Caco-2 (cell line): ENCODE data around the gene METAP2. TPM values are rescaled to one million over a fixed set of nuclear protein-coding genes. Genes with fewer than 3 reads are reported as not detected.

ENCODE experiments used
- BruUV-seq: library from RNA; stranded (reverse); fragments of 400-500 nt; replicated peaks from 2 replicates; lab custom pipeline; 2021; lab: Mats Ljungman, UMichigan
- CTCF ChIA-PET: fragments of 300-600 bp; sonication (Branson Sonifier 250); formaldehyde crosslinking; loops from one replicate; lab custom pipeline; 2022; ENCODE audit warnings: antibody characterized with exemption; lab: Charles Lee
- POLR2A ChIA-PET: fragments of 300-600 bp; sonication (Branson Sonifier 250); formaldehyde crosslinking; loops from one replicate; lab custom pipeline; 2022; ENCODE audit warnings: antibody characterized with exemption; lab: Charles Lee
- DNase-seq, 2 experiments: peaks; one replicate each; pipeline versions ENCODE4 v3.0.0 to v3.0.0-alpha.2; 2020 to 2022
- H3K27me3 ChIP-seq: replicated peaks from 2 replicates; pipeline ENCODE4 v1.6.0; 2011; ENCODE audit warnings: low read length; ENCODE audit not compliant: control insufficient read depth, insufficient read depth
- H3K36me3 ChIP-seq: 2 replicates; pipeline ENCODE4 v1.5.1; 2011; ENCODE audit warnings: low read length; ENCODE audit not compliant: control insufficient read depth, insufficient read depth
- H3K4me1 ChIP-seq: fragments of 250-450 bp; sonication (Bioruptor Pico); 2 replicates; pipeline ENCODE4 v1.5.1; 2020; ENCODE audit warnings: mild to moderate bottlenecking
- H3K4me3 ChIP-seq: 2 replicates; pipeline ENCODE4 v1.5.1; 2011; ENCODE audit warnings: low read depth, mild to moderate bottlenecking, control low read depth, low read length
- H3K9me3 ChIP-seq: fragments of 250-450 bp; sonication (Bioruptor Pico); 2 replicates; pipeline ENCODE4 v1.5.1; 2020; ENCODE audit warnings: mild to moderate bottlenecking, moderate library complexity
- H3K27ac Mint-ChIP-seq: one replicate; pipeline ENCODE4 v1.8.0; 2022; ENCODE audit warnings: mixed read lengths; ENCODE audit not compliant: unreplicated experiment
- H3K27me3 Mint-ChIP-seq: one replicate; pipeline ENCODE4 v1.8.0; 2022; ENCODE audit warnings: mixed read lengths; ENCODE audit not compliant: insufficient read depth, unreplicated experiment
- H3K36me3 Mint-ChIP-seq: one replicate; pipeline ENCODE4 v1.8.0; 2022; ENCODE audit warnings: mild to moderate bottlenecking, mixed read lengths; ENCODE audit not compliant: insufficient read depth, unreplicated experiment
- H3K4me1 Mint-ChIP-seq: one replicate; pipeline ENCODE4 v1.8.0; 2022; ENCODE audit warnings: low read depth, mixed read lengths; ENCODE audit not compliant: unreplicated experiment
- H3K4me3 Mint-ChIP-seq: one replicate; pipeline ENCODE4 v1.8.0; 2022; ENCODE audit warnings: mild to moderate bottlenecking, moderate library complexity, mixed read lengths; ENCODE audit not compliant: unreplicated experiment
- H3K9me3 Mint-ChIP-seq: one replicate; pipeline ENCODE4 v1.8.0; 2022; ENCODE audit warnings: mixed read lengths; ENCODE audit not compliant: unreplicated experiment
- CTCF ChIP-seq, 2 experiments: fragments of 200-600 bp in 1 of 2; IDR thresholded peaks; 1 replicate in 1 of 2; 2 replicates in 1 of 2; pipeline versions ENCODE4 v1.5.1 to v1.8.0; 2011 to 2022; ENCODE audit warnings: antibody characterized with exemption in 1 of 2, control low read depth in 1 of 2, inconsistent platforms in 1 of 2, low read depth in 1 of 2, low read length in 1 of 2, mild to moderate bottlenecking in 1 of 2, moderate library complexity in 1 of 2; ENCODE audit not compliant: insufficient read depth in 1 of 2, severe bottlenecking in 1 of 2, unreplicated experiment in 1 of 2
- intact Hi-C: fragments of 100-400 bp; cut with micrococcal nuclease; formaldehyde crosslinking; loops from one replicate; pipeline ENCODE4 v1.10.0; 2022; ENCODE audit not compliant: unreplicated experiment
- total RNA-seq: library from RNA; stranded (reverse); gene quantifications from 2 replicates; pipeline ENCODE4 v1.2.3, GENCODE V29; 2022

Gene METAP2
- total RNA-seq, 1 experiment from 2014 or later = 138 TPM

- H3K4me1 ChIP-seq = peaks cover 12% of the 10 kb centered on the region
- intact Hi-C loops = no loop called here
- no peaks in the 10 kb centered on the region for H3K27me3 ChIP-seq
- H3K4me3 ChIP-seq = no peak overlapping the region
- H3K9me3 ChIP-seq = no peaks in the 10 kb centered on the region
- H3K36me3 ChIP-seq = peaks cover 1% of the 10 kb centered on the region
- CTCF ChIA-PET = no interaction called here
- POLR2A ChIA-PET = no interaction called here
- no peak for DNase-seq
- no peaks in the 10 kb centered on the region for H3K9me3 Mint-ChIP-seq
- H3K4me3 Mint-ChIP-seq = no peak overlapping the region
- TF ChIP-seq CTCF (IDR thresholded peaks at IDR 0.05; ENCODE audit: insufficient read depth in 1 of 2, low read depth in 1 of 2, low read length in 1 of 2, severe bottlenecking in 1 of 2, unreplicated experiment in 1 of 2) = no peak
- BruUV-seq = no TSS peak
- no peak overlapping the region for H3K27ac Mint-ChIP-seq
- H3K36me3 Mint-ChIP-seq = peaks cover 84% of the 10 kb centered on the region
- peaks cover 5% of the 10 kb centered on the region for H3K4me1 Mint-ChIP-seq
- no peaks in the 10 kb centered on the region for H3K27me3 Mint-ChIP-seq
Observed at GRCh38 chr12:95511977-95512376, 38.0 kb downstream of the METAP2 start.

- POLR2A ChIA-PET = interaction anchor here (0.5 kb wide), 1 partner anchor 25 kb away, joined by 3 read pairs; no protein-coding TSS in a partner anchor
- no peaks in the 10 kb centered on the region for H3K9me3 ChIP-seq
- peaks cover under 1% of the 10 kb centered on the region for H3K36me3 ChIP-seq
- Mint-ChIP-seq H3K4me1 (peaks cover 10% of the 10 kb centered on the region), H3K36me3 (peaks cover 68% of the 10 kb centered on the region), H3K27ac (no peak overlapping the region), H3K27me3 (no peaks in the 10 kb centered on the region), H3K9me3 (no peaks in the 10 kb centered on the region), H3K4me3 (no peak overlapping the region)
- BruUV-seq = no TSS peak
- DNase-seq = no peak
- intact Hi-C loops = no loop called here
- peaks cover 27% of the 10 kb centered on the region for H3K4me1 ChIP-seq
- no peak overlapping the region for H3K4me3 ChIP-seq
- CTCF ChIA-PET = no interaction called here
- no peak for TF ChIP-seq CTCF (IDR thresholded peaks at IDR 0.05; ENCODE audit: insufficient read depth in 1 of 2, low read depth in 1 of 2, low read length in 1 of 2, severe bottlenecking in 1 of 2, unreplicated experiment in 1 of 2)
- no peaks in the 10 kb centered on the region for H3K27me3 ChIP-seq
Observed at GRCh38 chr12:95513599-95513998, 39.6 kb downstream of the METAP2 start.

GRCh38 chr12:95515197-95515596, 41.2 kb downstream of the METAP2 start:
- Histone ChIP-seq H3K4me1 (peaks cover 27% of the 10 kb centered on the region), H3K36me3 (no peaks in the 10 kb centered on the region; the same call in 1 of the 2 replicates), H3K4me3 (no peak overlapping the region), H3K27me3 (no peaks in the 10 kb centered on the region), H3K9me3 (no peaks in the 10 kb centered on the region)
- Mint-ChIP-seq H3K27me3 (no peaks in the 10 kb centered on the region), H3K27ac (no peak overlapping the region), H3K9me3 (no peaks in the 10 kb centered on the region), H3K36me3 (peaks cover 52% of the 10 kb centered on the region), H3K4me3 (no peak overlapping the region), H3K4me1 (peaks cover 10% of the 10 kb centered on the region)
- POLR2A ChIA-PET = no interaction called here
- DNase-seq = no peak
- intact Hi-C loops = no loop called here
- no peak for TF ChIP-seq CTCF (IDR thresholded peaks at IDR 0.05; ENCODE audit: insufficient read depth in 1 of 2, low read depth in 1 of 2, low read length in 1 of 2, severe bottlenecking in 1 of 2, unreplicated experiment in 1 of 2)
- no TSS peak for BruUV-seq
- CTCF ChIA-PET = interaction anchor here (0.6 kb wide), 1 partner anchor 19 kb away, joined by 6 read pairs; no protein-coding TSS in a partner anchor
